ENCODE measurements around the gene ESYT2.

ESYT2 gene

DNA sequence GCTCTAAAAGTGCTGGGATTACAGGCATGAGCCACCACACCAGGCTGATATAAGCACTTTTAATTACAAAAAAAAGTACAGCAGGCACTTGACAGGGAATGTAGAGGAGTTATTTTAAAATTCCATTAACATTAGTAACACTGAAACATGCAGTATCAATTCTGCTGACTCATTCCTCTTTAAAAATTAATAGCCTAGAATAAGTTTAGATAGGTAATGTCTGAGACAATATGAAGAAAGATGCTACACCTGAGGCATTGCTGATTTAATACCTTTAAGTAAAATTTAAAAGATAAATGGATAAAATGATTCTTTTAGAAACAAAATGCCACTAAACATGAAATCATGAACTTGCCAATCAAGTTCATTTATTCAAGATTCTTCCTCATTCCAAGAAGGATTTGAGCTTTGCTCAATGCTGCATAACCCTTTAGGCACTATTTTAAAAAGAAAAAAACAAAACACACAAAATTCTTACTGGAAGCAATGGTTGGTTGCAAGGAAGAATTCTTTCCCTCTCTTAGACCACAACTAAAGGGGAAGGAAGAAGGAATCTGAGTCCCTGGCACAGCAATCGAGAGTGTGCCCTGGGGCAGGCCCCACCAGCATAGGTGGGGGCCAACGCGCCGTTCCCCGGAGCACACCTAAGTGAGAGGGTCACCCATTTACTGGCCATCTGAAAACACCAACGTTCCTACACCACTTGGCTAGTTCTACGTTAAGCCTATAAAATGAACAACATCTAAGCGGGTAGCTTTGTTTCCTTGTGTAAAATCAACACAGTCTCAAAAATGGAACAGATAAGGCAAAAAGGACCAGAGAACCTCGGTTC, 26.6 kb downstream of the ESYT2 start:
- DNase-seq, result no peak

DNA sequence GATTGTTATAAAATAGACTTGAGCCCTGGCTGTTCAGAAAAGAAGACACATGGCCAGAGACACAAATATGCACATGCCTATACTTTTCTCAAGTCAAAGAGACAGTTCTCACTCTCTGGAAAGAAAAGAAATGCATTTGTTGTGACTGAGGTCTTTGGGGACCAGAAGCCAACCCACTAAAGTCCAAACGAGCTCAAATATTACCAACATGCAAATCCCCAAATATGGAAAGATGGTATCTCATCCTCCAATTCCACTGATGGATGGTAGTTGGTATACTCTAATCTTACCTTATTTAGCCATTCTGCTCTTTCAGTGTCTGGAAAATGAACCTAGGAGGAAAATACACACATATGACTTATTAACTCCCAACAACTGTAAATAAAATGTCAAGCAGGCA, 30.6 kb downstream of the ESYT2 start:
- DNase-seq, result no peak

DNA sequence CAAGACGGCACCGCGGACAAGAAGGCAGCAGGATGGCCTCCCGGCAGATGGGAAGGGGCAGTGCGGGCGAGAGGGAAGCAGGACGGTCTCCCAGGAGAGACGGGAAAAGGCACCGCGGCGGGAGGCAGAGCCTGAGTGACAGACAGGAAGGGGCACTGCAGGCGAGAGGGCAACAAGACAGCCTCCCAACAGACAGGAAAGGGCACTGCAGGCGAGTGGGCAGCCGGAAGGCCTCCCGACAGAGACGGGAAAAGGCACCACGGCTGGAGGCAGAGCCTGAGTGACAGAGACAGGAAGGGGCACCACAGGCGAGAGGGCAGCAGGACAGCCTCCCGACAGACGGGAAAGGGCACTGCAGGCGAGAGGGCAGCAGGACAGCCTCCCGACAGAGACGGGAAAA, 32.6 kb downstream of the ESYT2 start:
- DNase-seq, result no peak

DNA sequence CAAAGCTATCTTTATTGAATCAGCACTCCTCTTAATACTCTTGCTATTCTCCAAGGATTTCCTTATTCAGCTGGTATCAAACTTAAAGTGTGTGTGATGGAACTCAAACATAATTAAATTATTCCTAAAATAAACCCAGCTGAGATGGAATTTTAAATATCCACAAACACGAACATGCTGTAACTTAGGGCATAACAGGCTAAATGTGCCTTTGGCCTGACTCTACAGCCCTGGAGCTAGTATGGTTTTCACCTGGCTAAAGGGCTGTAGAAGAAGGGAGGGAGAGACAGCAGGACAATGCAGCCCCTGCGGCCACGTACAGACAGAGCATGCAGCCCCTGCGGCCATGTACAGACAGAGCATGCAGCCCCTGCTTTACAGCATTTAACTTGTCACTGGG, 34.0 kb downstream of the ESYT2 start:
- no peak for DNase-seq

DNA sequence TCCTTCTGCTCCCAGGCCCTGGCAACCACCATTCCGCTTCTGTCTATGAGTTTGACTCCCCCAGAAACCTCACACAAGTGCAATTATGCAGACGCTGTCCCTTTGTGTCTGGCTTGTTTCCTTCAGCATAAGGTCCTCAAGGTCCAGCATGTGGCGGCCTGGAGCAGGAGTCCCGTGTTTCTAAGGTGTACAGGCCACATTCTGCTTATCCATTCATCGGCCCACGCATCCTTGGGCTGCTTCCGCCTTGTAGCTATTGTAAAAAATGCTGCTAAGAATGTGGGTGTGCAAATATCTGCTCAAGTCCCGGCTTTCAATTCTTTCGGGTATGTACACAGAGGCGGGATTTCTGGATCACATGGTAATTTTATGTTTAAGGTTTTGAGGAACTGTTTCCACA, 38.2 kb downstream of the ESYT2 start:
- no peak for DNase-seq

DNA sequence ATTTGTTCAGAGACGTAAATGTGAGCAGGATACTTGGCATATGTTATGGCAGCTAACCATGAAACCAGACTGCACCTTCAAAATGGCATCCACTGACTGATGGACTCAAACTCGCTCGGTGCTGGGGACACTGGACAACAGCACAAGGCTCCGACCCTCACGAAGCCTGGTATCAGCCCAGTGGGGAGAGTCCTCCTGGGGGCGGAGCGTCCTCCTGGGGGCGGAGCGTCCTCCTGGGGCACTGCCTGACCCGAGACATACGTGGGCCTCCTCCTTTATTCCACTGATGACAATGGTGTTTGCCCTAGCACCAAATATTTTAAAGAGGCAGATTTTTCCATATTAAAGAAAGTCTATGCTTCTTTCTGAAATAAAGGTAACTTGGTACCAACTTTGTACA, 39.5 kb downstream of the ESYT2 start:
- no peak for DNase-seq

DNA sequence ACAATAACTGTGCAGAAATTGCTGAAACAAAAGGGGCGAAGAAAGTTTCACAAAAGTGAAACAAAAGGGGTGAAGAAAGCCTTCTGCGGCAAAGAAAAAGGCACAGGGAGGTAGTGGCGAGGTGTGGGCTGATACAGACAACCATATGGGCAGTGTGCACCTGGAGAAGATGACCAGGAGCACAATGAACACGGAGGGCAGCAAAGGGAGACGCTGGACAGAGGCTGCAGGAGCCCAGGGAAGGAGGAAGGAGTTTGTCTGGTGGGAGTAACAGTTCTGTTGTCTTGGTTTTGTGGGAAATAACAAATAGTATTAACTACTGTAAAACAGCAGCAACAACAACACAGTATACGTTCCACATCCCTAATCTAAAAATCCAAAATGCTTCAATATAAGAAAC, 42.4 kb downstream of the ESYT2 start:
- DNase-seq, result no peak

DNA sequence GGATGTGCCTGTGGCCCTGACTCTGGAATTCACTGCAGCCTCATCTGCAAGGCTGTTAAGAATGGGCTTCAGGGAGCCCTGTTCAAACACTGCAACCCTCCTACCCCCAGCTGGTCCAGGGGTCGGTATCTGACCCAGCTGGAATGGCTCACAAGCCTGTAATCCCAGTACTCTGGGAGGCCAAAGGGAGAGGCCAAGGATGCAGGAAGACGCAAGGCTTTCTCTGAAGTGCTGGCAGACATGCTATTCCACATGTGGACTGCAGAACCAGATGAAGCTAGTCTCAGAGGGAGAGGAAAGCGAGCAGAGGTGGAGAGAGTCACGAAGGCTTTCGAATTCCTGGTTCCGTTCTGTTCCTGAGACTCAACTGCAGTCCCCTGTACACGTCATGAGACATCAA, 45.0 kb downstream of the ESYT2 start:
- no peak for DNase-seq

DNA sequence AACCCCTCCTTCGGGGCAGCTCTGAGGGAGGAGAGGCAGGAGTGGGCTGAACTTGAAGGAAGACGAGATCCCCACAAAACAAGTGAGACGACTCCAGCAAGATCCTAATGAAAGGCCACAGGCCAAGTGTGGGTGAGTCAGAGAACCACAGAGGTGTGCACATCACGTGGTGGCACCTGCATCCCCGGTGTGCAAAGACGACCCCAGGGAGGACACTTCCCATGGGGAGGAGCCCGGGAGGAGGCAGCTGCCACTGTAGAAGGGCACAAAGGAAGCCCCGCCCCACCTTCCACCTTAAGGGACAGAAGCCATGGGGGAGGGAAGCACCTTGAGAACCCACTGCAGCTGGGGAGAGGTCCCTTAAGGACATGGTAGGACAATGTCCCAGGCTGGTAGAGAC, 45.7 kb downstream of the ESYT2 start:
- no peak for DNase-seq

DNA sequence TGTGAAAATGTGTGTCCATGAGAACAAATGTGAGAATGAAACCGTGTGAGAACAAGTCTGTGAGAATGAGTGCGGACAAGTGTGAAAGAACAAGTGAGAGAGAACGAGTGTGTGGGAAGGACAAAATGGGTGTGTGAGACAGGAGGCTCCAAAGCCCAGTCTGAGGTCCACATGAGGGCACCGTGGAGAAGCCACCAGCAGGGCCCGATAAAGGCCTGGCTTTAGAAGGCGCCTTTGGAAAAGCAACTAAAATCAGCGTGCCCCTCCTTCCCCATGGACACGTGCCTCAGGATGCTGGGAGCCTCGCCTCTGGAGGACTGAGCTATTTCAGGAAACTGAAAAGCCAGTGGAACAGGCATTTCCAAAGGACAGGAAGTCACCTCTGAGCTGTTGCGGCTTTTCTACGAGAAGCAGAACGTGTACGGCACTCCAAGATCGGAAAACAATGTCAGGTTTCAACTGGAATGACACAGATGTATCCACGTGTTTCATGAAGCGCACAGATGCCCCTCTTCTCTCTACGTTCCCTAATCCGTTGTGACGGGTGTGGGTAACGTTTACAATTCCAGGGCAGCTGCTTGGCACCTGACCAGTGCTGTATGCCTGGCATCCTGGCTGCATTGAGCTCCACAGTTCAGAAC, 46.4 kb downstream of the ESYT2 start:
- DNase-seq, result no peak

DNA sequence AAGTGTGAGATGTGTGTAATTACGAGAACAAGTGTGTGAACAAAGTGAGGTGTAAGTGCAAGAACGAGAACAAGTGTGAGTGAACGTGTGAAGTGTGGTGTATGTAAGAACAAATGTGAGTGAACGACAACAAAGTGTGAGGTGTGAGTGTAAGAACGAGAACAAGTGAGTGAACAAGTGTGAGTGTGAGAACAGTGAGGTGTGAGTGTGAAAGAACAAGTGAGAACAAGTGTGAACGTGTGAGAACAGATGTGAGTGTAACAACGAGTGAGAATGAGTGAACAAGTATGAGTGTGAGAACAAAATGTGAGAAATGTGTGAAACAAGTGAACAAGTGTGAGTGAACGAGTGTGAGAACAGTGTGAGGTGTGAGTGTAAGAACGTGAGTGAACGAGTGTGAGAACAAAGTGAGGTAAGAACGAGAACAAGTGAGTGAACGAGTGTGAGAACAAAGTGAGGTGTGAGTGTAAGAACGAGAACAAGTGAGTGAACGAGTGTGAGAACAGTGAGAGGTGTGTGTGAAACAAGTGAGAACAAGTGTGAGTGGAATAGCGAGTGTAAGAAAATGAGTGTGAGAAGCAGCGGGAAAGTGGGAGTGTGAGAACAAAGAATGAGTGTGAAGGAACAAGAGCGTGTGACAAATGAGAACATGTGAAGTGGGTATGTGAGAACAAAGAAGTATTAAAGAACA, 47.2 kb downstream of the ESYT2 start:
- DNase-seq, result no peak

DNA sequence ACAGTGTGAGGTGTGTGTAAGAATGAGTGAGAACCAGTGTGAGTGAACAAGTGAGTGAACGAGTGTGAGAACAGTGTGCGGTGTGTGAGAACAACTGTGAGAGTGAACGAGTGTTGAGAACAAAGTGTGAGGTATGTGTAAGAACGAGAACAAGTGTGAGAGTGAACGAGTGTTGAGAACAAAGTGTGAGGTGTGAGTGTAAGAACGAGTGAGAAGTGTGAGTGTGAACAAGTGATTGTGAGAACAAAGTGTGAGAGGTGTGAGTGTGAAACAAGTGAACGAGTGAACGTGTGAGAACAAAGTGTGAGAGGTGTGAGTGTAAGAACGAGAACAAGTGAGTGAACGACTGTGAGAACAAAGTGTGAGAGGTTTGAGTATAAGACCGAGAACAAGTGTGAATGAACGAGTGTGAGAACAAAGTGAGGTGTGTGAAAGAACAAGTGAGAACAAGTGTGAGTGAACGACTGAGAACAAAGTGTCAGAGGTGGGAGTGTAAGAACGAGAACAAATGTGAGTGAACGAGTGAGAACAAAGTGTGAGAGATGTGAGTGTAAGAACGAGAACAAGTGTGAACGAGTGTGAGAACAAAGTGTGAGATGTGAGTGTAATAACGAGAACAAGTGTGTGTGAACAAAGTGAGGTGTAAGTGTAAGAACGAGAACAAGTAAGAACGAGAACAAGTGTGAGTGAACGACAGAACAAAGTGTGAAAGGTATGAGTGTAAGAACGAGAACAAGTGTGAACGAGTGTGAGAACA, 47.9 kb downstream of the ESYT2 start:
- DNase-seq, result no peak

DNA sequence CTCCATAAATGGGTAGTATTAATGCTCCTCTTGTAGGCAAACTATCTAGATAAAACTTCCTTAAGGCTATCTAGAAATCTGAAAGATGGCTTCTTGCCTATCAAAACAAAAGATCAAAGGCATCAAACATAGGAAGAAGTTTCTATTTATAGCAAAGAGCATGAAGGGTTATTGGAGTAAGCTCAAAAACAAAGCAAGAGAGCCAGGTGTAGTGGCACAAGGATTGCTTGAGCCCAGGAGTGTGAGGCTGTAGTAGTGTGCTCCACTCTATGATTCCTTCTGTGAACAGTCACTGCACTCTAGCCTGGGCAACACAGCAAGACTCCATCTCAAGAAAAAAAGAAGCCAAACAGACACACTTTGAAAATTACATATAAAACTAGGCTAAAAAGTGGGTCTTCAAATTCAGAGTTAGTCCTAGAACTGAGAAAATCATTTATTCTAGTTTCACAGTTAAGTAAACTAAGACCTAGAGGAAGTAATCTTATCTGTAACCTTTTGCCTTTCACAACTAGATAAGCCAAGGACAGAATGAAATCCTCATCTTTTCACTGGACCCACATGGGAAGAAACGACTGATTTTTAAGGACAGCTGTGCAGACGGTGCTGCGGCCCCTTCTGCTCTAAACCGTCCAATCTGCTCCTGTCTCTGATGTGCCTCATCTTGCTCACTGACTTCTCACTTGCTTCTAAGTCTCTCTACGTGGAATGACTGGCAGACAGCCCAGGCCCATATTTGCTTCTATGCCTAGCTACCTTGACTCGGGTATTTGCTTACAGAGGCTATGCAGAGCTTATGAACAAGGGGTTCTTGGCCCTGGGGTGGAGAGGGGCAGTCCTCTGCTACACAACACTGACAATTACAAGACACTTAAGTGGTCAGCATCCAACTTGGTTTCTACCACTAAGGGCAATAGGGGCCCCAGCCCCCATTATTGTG, 50.0 kb downstream of the ESYT2 start:
- no peak for DNase-seq

DNA sequence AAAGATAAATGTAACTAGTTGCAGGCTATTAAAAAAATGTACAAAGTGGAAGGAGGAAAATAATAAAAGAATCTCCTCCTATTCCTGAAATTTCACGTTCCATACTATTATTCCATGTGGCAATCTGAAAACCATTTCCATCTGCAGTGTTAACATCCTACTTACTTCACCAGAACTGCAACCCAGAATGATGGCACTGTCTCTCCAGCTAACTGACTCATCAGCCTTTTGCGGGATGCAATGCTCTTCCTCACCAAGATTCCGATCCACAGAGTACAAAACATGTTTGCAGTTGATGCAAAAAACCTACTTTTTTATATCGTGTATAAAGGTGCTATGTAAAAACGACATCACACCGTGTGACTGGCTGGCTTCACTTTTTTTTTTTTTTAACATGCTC, 50.8 kb downstream of the ESYT2 start:
- no peak for DNase-seq

DNA sequence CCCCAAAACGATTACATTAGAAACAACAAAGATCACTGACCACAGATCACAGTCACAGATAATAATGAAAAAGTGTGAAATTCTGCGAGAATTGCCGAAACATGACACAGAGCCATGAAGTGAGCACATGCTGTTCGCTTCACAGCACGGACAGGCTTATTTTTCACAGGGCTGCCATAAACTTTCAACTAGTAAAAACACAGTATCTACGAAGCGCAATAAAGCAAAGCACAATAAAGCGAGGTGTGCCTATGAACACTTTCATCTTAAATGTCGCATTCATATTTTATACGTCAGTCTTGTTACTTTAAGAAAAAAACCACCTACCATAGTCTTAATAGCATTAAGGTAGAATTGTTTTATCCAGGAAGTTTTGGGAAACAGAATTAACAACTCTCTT, 51.5 kb downstream of the ESYT2 start:
- DNase-seq, result no peak

DNA sequence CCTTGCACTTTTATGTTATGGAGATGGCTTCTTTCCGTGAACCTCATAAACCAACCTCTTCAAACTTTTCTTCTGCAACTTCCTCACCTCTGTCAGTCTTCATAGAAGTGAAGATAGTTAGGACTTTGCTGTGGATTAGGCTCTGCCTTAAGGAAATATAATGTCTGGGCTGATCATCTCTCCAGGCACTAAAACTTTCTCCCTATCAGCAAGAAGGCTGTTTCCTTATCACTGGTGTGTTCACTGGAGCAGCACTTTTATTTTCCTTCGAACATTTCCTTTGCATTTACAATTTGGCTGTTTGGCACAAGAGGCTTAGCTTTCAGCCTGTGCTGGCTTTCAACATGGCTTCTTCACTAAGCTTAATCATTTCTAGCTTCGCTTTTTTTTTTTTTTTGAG, 52.8 kb downstream of the ESYT2 start:
- DNase-seq, result no peak

DNA sequence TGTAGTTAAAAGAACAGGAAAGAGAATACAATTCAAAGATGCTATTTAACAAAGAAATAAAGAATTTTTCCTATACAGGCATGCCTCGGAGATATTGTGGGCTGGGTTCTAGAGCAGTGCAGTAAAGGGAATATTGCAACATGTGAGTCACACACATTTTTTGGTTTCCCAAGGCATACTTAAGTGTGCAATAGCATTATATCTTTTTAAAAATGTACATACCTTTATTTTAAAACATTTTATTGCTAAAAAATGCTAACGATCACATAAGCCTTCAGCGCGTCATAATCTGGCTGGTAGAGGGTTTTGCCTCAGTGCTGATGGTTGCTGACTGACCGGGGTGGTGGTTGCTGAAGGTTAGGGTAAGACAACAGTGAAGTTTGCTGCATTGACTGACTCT, 54.4 kb downstream of the ESYT2 start:
- no peak for DNase-seq

DNA sequence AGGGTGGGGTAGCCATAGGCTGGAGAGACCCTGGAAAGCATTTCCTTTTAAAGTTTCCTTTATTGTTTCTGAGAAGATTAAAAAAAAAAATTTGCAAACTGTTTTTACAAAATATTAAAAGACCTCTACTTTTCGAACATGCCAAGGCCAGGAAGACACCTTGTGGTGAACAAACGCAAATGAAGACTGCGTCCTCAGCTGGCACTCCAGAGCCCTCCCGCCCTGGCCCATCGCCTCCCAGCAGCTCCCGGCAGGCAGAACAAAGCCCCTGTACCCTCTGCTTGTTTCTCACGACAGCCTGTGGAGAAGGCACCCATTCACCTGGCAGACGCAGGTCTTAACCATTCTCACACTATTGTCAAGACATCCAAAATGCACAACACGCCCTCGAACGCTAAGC, 56.4 kb downstream of the ESYT2 start:
- no peak for DNase-seq

DNA sequence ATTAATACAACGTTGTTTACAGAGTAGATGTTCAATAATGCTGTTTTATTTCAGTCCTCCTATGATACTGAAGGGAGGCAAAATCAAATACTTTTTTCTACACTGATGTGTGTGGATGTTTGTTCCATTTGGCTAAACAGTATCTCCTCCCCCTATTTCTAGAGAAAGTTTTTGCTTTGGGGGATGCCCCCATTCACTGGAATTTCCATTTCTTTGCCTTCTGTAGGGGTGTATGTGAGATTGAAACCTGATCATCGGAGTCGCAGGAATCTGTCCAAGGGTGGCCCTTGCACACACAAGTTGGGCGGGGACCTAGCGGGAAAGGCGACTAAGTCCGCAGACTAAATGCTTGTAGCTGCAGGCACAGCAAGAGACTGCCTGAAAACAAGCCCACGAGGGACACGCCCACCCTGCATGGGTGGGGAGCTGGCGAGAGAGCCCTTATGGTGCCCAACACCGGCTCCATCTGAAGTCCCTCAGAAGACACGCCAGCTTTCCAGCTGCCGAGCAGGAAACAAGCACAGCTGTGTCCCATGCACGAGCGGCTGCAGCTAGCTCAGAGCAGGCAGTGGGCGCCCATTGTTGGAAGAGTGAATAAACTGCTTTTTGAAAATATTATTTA, 58.0 kb downstream of the ESYT2 start:
- DNase-seq, result no peak

DNA sequence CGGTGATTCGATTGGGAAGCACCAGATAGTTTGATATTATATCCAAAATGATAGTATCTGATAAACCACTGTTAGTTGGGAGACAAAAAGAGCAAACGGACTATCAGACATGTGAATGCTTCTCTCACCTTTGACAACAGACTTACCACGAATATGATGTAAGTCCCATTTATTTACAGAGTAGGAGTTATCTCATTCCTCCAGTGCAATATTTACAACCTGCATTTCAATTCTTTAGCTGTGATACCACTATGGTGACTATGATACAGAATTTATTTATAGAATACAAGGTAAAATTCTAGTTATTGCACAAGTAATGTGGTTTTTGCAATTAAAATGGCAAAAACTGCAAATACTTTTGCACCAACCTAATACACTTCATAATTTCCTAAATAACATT, 61.6 kb downstream of the ESYT2 start:
- DNase-seq, result no peak

DNA sequence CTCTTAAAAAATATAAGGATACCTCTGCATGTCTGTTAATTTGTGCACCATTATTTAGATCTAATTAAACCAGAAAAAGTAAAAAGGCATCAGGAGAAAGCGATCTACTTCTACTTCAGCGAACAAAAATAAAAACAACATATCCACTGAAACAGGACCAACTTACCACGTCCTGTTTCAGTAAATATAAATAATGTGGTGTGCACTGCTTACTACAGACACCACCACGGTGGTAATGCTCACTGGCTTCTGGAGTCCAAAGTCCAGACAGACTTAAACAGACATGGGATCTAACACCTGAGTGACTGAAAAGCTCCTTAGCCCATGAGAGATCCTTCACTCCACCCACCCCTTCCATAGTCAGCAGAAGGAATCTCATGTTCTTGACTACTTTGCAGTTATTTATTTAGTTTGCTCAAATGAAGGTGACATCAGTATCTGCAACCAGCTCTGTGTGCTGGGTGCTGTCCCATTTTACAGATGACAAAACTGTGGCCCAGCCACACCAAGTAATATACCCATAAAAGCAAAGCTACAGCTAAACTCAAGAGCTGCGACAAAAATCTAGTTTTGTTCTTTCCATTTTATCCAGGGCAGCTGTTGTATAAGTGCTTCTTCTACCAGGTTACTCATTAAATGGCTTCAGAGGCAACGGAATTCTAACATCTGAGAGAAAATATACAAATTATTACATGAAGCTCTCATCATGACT, 62.6 kb downstream of the ESYT2 start:
- DNase-seq, result no peak

All from GDM1 (cell line).